ENCODE measurements around the gene SERPINA5.

GRCh38 chr14:94558842-94559241, 22.4 kb upstream of the SERPINA5 start:
- TF ChIP-seq POLR2AphosphoS5 (IDR thresholded peaks at IDR 0.05) = no peak
- TF ChIP-seq CTCF (IDR thresholded peaks at IDR 0.05) = no peak
- TF ChIP-seq POLR2A (IDR thresholded peaks at IDR 0.05; ENCODE audit: low read depth) = no peak
- no peak for TF ChIP-seq EP300 (IDR thresholded peaks at IDR 0.05)
